ENCODE data around the gene IRS2. TPM values are rescaled to one million over a fixed set of nuclear protein-coding genes. Genes with fewer than 3 reads are reported as not detected.

IRS2 gene
- total and polyA plus RNA-seq, 2 experiments from 2014 or later, result 3.6 to 14.5 TPM

DNA sequence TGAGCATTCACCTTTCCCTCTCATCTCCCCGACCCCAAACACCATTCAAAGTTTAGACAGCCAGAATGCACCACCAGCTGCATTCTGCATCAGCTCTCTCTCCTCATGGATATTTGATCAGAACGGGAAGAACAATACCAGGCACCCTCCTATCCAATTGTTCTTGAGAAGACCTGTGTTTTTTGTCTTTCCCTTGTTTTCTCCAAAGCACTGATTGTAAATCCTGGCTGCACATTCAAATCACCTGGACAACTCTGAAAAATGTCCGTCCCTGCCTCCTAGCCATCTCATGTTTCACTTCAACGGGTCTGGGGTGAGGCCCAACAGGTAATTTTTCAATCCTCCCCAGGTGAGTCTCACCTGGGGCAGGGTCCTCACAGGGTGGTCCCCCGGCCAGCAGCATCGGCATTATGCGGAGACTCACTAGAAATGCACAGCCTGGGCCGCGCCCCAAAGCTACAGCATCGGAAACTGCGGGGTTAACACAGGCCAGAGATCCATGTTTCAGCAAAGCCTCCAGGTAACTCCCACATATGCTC, 5.5 kb downstream of the IRS2 start:
- Mint-ChIP-seq H3K36me3 (ENCODE audit: low read depth) (peaks cover 14% of the 10 kb centered on the region; the same call in 2 of the 3 replicates), H3K27me3 (ENCODE audit: insufficient read depth, low read depth, poor library complexity) (peaks cover 2% of the 10 kb centered on the region), H3K4me1 (peaks cover 39% of the 10 kb centered on the region), H3K27ac (peak overlapping the region; percentile 53), H3K4me3 (peak overlapping the region; percentile 51), H3K9me3 (no peaks in the 10 kb centered on the region)
- H3K9me2 ChIP-seq (ENCODE audit: insufficient read depth), result no peaks in the 10 kb centered on the region
- peaks cover 66% of the 10 kb centered on the region for H3K79me2 ChIP-seq (replicated peaks; ENCODE audit: insufficient read depth)
- DNase-seq (ENCODE audit: low spot score), result no peak
- no peak overlapping the region for H3K27ac ChIP-seq (ENCODE audit: low read depth)
- H3K4me2 ChIP-seq, result peak overlapping the region; percentile 75
- TF ChIP-seq STAT1 (IDR thresholded peaks at IDR 0.05; ENCODE audit: unreplicated experiment) (no peak), EZH2phosphoT487 (IDR thresholded peaks at IDR 0.05; ENCODE audit: unreplicated experiment) (no peak), EZH2 (IDR thresholded peaks at IDR 0.05; ENCODE audit: low read depth, unreplicated experiment) (no peak), JUNB (IDR thresholded peaks at IDR 0.05; ENCODE audit: unreplicated experiment) (no peak), ZNF462 (CRISPR knock-in tag; IDR thresholded peaks at IDR 0.05) (no peak), CREB1 (CRISPR knock-in tag; IDR thresholded peaks at IDR 0.05; ENCODE audit: low read depth) (no peak), ZNF331 (CRISPR knock-in tag; IDR thresholded peaks at IDR 0.05; ENCODE audit: low read depth) (no peak), POLR2AphosphoS5 (IDR thresholded peaks at IDR 0.05; ENCODE audit: low read depth) (no peak), NANOG (IDR thresholded peaks at IDR 0.05; ENCODE audit: borderline replicate concordance) (no peak), ZNF114 (CRISPR knock-in tag; IDR thresholded peaks at IDR 0.05) (no peak)
- TF ChIP-seq, protein P1, sequence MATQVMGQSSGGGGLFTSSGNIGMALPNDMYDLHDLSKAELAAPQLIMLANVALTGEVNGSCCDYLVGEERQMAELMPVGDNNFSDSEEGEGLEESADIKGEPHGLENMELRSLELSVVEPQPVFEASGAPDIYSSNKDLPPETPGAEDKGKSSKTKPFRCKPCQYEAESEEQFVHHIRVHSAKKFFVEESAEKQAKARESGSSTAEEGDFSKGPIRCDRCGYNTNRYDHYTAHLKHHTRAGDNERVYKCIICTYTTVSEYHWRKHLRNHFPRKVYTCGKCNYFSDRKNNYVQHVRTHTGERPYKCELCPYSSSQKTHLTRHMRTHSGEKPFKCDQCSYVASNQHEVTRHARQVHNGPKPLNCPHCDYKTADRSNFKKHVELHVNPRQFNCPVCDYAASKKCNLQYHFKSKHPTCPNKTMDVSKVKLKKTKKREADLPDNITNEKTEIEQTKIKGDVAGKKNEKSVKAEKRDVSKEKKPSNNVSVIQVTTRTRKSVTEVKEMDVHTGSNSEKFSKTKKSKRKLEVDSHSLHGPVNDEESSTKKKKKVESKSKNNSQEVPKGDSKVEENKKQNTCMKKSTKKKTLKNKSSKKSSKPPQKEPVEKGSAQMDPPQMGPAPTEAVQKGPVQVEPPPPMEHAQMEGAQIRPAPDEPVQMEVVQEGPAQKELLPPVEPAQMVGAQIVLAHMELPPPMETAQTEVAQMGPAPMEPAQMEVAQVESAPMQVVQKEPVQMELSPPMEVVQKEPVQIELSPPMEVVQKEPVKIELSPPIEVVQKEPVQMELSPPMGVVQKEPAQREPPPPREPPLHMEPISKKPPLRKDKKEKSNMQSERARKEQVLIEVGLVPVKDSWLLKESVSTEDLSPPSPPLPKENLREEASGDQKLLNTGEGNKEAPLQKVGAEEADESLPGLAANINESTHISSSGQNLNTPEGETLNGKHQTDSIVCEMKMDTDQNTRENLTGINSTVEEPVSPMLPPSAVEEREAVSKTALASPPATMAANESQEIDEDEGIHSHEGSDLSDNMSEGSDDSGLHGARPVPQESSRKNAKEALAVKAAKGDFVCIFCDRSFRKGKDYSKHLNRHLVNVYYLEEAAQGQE (IDR thresholded peaks at IDR 0.05; ENCODE audit: unreplicated experiment), result no peak
- TF ChIP-seq, protein P2, sequence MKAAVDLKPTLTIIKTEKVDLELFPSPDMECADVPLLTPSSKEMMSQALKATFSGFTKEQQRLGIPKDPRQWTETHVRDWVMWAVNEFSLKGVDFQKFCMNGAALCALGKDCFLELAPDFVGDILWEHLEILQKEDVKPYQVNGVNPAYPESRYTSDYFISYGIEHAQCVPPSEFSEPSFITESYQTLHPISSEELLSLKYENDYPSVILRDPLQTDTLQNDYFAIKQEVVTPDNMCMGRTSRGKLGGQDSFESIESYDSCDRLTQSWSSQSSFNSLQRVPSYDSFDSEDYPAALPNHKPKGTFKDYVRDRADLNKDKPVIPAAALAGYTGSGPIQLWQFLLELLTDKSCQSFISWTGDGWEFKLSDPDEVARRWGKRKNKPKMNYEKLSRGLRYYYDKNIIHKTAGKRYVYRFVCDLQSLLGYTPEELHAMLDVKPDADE (IDR thresholded peaks at IDR 0.05), result no peak
- TF ChIP-seq, protein P3, sequence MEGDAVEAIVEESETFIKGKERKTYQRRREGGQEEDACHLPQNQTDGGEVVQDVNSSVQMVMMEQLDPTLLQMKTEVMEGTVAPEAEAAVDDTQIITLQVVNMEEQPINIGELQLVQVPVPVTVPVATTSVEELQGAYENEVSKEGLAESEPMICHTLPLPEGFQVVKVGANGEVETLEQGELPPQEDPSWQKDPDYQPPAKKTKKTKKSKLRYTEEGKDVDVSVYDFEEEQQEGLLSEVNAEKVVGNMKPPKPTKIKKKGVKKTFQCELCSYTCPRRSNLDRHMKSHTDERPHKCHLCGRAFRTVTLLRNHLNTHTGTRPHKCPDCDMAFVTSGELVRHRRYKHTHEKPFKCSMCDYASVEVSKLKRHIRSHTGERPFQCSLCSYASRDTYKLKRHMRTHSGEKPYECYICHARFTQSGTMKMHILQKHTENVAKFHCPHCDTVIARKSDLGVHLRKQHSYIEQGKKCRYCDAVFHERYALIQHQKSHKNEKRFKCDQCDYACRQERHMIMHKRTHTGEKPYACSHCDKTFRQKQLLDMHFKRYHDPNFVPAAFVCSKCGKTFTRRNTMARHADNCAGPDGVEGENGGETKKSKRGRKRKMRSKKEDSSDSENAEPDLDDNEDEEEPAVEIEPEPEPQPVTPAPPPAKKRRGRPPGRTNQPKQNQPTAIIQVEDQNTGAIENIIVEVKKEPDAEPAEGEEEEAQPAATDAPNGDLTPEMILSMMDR (conservative IDR thresholded peaks at IDR 0.05; ENCODE audit: low read depth in 2 of 2), result no peak
- peaks cover 40% of the 10 kb centered on the region for H4K20me1 ChIP-seq (replicated peaks; ENCODE audit: insufficient read depth)
- ATAC-seq, result no peak
- peak overlapping the region; percentile 44 for H3K4me3 ChIP-seq
- no peaks in the 10 kb centered on the region for H3K36me3 ChIP-seq (ENCODE audit: insufficient read depth)
- no peak overlapping the region for H2AFZ ChIP-seq
- no peaks in the 10 kb centered on the region for H3F3A ChIP-seq (replicated peaks; ENCODE audit: low read depth)
- H3K27me3 ChIP-seq (ENCODE audit: insufficient read depth), result no peaks in the 10 kb centered on the region
- peaks cover 42% of the 10 kb centered on the region for H3K4me1 ChIP-seq (ENCODE audit: insufficient read depth)

Data from GM23338 (cell line).